ENCODE data around the gene TGFBI.
"Not testable (repeated sequence)": the region's sequence is repeated elsewhere in the genome, so short reads cannot be mapped to it uniquely, and the experiment has no call there.

The TGFBI gene

GRCh38 chr5:136027311-136027710, 1.5 kb upstream of the TGFBI start:
- DNase-seq (ENCODE audit: low spot score) = no peak

DNA sequence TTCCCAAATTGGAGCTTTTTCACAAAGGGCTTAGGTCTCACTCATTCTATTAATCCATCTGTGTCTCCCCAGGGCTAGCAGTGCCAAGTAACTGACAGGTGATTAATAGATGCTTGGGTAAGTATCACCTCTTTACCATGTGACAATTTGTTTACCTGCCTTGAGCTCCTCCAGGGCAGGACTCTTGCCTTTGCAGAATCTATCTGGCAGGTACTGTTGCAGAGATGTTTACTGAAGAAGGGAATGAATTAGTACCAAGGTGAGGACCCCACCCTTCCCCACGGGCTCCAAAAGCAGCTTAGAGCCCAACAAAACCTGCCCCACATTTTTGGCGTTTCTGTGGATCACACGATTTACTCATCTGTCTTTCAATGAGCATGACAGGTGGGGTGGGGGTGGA, 698 bp upstream of the TGFBI start:
- no peak for DNase-seq (ENCODE audit: low spot score)

DNA sequence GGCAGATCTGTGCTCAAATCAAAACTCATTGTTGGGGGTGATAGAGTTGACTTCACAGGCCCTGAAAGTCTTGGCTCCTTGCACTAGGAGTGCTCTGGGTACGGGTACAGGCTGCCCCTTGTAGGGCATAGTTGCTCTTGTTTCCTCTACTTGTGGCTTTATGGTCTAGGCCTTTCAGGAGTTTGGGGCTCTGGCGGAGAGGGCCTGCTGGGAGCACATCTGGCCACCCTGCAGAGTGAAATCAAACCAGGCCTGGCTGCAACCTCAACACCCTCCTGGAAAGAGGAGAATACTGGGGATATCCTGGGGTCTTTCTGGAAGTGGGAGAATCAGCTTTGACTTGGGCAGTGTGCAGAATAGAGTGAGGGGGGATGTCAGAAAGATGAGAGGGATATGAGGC, 1.5 kb downstream of the TGFBI start:
- no peak for DNase-seq (ENCODE audit: low spot score)

- no peak for DNase-seq (ENCODE audit: low spot score)
Observed at GRCh38 chr5:136030956-136031611, 2.3 kb downstream of the TGFBI start.

GRCh38 chr5:136031711-136032110, 2.9 kb downstream of the TGFBI start:
- no peak for DNase-seq (ENCODE audit: low spot score)

GRCh38 chr5:136032564-136032963, 3.8 kb downstream of the TGFBI start:
- no peak for DNase-seq (ENCODE audit: low spot score)

- no peak for DNase-seq (ENCODE audit: low spot score)
Observed at GRCh38 chr5:136033234-136033633, 4.4 kb downstream of the TGFBI start.

DNA sequence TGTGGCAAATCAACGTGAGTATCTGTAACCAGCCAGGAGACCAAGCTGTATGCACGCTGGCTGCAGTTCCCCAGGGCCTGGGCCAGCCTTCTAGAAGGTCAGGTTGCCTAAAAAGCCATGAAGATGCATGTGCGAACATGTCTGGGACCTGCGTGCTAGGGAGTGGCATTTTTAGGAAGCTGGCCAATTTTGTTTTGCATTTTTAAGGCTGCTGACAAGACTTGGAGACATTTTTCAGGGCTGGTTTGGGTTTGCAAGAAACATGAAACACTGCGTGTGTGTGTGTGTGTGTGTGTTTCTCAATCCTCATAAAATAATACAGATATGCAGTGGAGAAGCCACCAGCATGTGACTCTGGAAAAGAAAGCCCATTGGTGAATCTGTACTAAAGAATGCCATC, 5.1 kb downstream of the TGFBI start:
- no peak for DNase-seq (ENCODE audit: low spot score)

DNA sequence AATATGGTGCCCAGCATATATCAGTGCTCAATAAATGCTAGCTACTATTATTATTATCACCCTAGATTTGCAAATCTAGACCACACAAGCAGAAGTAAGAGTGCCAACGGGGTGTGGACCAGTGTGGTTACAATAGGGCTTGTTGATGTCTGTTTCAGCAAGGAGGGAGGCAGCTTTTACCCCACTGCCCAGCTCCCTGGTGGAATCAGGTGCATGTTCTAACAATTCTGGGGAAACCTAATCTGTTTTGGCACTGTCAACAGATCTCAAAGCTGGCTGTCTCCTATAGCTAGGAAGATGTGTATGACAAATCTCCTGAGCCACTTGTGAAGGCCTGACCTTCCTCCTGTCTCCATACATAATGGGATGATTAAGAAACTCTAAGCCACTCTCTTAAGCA, 5.7 kb downstream of the TGFBI start:
- no peak for DNase-seq (ENCODE audit: low spot score)

- DNase-seq (ENCODE audit: low spot score) = no peak
Observed at GRCh38 chr5:136034984-136035383, 6.2 kb downstream of the TGFBI start.

GRCh38 chr5:136035837-136036236, 7.0 kb downstream of the TGFBI start:
- no peak for DNase-seq (ENCODE audit: low spot score)

DNA sequence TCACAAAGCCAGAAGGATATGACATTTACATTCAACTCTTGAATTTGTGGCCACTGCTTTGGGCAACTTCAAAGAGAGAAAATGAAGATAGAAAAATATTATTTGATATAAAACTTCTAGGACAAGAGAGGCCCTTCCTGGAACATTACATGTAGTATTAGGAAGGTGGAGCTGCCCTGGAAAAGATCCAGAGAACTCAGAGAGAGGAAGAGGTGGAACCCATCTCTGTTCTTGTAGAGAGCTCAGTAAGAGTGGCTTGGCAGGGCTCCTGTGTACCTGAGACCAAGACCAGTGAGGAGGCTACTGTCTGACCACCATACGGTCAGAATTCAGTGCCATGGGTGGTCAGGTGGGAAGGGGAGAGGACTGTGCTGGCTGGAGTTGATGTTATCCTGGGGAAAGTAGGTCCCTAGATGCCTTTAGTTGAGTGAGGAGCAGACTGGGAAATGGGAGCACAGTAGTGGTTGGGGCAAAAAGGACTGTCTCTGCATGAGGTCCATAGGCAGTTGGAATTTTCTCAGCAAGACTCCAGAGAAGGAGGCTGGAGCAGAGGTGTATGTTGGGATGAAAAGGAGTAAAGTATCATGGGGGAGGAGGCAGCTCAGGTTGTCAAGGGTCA, 7.6 kb downstream of the TGFBI start:
- no peak for DNase-seq (ENCODE audit: low spot score)

DNA sequence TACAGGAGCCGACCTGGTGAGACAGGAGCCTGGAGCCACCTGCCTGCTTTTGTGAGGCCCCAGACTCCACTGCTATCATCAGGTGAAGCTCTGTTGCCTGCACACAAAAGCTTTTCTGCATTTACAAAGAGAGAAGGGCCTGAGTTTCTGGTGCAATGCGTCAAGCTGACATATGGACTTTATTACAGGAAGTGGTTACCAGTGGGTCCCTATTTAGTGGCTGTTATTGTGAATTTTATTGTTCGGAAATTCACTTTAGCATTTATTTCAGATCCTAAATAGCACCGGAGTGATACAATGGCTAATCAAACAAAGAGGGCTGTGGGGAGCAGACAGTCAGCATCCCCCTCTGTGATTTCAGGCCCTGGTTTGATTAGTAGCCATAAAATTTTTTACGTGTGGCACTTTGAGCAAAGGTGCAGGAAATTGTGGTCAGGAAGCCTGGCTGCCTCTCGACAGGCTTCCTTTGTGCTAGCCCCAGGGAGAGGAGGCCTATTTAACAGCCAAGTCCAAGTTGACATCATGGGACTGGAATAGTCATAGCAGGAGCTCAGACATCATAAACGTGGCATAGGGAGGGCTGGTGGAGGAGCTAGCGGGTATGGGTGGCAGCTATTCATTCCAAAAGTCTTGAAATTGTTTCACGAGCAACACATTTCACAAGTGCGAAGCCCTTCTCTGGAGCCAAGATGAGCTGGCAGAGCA, 8.4 kb downstream of the TGFBI start:
- DNase-seq (ENCODE audit: low spot score) = no peak

DNA sequence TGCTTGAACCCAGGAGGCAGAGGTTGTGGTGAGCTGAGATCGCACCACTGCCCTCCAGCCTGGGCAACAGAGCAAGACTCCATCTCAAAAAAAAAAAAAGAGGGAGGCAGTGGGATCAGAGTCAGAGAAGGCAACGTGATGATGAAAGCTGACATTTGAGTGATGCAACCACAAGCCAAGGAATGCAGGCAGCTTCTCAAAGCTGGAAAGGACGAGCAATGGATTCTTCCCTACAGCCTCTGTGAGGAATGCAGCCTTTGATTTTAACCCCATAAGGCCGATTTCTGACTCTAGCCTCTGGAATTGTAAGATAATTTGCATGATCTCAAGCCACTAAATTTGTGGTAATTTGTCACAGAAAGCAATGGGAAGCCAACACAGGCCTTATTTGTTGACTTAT, 9.8 kb downstream of the TGFBI start:
- DNase-seq (ENCODE audit: low spot score) = no peak

- DNase-seq (ENCODE audit: low spot score) = no peak
Observed at GRCh38 chr5:136039202-136039601, 10.4 kb downstream of the TGFBI start.

DNA sequence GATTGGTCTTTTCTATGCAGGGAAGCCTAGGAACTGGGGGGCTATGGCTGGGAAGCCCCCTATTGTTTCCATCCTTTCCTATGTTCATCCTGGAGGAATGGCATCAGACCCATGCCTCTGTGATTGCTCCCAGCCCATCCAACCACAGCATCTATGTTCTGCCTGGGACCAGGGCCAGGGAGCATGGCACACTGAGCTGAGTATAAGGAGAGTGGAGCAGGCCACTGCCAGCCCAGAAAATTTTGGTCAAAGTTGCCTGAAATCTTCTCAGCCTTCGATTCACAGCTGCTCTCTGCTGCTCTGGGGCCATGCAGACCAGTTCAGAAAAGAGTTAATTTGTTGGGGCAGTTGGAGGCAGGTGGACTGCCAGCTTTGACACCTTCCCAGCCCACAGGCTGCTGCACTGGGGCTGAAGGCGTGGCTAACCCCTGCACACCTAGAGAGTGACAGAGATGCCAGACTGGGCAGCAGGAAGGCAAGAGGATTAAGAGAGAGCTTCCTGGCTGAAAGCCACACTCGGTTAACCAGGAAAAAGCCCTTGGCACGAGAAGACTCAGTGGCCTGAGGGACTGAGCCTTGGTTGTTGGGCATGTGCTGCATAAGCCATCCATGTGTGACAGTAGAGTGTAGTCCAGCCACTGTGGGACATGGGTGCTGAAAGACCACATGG, 12.1 kb downstream of the TGFBI start:
- DNase-seq (ENCODE audit: low spot score) = no peak

GRCh38 chr5:136042156-136042555, 13.4 kb downstream of the TGFBI start:
- DNase-seq (ENCODE audit: low spot score) = no peak

DNA sequence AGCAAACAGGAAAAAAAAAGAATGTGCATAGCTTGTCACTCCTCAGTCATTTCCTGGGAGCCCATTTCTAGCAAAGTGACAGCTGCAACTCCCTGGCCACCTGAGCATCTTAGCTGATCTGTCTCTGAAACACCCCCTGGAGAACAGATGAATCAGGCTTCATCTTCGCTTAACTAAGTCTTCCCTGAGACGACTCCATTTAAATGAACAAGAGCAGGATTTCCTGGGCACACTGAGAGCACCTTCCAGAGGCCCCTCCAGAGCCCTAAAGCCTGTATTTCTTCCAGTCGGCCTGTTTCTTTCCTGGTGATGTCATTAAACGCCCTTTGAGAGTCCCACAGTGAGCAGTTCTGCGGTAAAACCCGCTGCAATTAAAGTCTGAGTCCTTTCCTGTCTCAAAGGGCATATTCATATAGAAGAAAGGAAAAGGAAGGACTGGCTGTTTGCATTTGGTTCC, 13.9 kb downstream of the TGFBI start:
- DNase-seq (ENCODE audit: low spot score) = no peak

DNA sequence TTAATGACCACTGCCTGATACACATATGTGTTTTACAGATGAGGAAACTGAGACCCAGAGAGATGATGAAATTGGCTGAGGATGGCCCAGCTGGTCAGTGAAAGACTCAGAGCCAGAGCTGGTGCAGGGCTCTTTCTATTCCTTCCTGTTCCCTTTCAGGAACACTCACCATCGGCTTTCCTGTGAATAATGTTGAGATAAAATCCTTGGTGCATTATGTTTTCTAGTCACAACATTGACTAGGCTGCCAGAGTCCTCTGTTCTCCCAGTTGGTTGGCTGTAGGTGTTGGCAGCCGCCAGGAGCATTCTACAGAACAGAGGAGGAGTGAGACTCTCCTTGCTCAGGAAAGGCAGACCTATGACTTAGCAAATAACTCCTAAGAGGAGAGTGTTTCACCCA, 14.8 kb downstream of the TGFBI start:
- no peak for DNase-seq (ENCODE audit: low spot score)

DNA sequence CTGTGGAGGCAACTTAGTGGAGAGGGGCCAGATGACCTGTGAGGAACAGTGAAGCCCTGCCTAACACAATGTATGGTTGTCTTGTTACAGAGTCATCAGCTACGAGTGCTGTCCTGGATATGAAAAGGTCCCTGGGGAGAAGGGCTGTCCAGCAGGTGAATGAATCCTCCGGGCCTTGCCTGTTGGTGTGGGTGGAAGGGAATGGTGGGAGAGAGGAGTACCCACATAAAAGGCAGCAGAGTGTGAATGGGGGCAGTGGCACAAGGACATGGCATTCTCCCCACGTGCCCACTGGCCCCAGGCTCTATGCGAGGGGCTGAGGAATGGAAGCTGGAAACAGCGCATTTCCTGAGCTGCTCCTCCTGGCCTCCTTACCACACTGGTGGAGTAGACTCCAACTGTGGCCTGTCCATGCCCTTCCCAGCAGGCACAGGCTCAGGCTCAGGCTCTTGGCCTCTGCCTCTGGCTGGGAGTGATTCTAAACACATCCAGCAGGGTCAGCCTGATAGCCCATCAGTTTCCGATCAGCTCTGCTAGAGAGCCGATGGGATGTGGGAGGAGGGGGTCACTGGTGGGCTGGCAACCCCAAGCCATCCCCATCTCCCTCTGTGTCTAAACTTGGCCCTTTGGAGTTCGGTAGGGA, 15.3 kb downstream of the TGFBI start:
- DNase-seq (ENCODE audit: low spot score) = no peak

GRCh38 chr5:136045026-136045425, 16.2 kb downstream of the TGFBI start:
- not testable (repeated sequence) for DNase-seq (ENCODE audit: low spot score)

DNA sequence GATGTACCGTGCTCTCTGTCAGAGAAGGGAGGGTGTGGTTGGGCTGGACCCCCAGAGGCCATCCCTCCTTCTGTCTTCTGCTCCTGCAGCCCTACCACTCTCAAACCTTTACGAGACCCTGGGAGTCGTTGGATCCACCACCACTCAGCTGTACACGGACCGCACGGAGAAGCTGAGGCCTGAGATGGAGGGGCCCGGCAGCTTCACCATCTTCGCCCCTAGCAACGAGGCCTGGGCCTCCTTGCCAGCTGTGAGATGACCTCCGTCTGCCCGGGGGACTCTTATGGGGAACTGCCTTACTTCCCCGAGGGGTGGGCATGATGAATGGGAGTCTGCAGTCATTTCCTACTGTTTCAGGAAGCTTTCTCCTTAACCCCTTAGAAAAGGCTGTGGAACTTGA, 17.5 kb downstream of the TGFBI start:
- no peak for DNase-seq (ENCODE audit: low spot score)
